Mesenchymal stem cell (in vitro differentiated cells and primary cell): Measurements from ENCODE around the gene DDX25.

Source experiments
- DNase-seq: peaks from one replicate; pipeline ENCODE4 v3.0.0-alpha.2; 2013
- H2AFZ ChIP-seq: one replicate; pipeline ENCODE4 v1.6.1; 2013; ENCODE audit warnings: low read depth, mild to moderate bottlenecking, control low read depth, inconsistent platforms, low read length, moderate library complexity
- H2AK5ac ChIP-seq: 2 replicates; pipeline ENCODE4 v1.6.1; 2013; ENCODE audit warnings: low read length, moderate library complexity, mild to moderate bottlenecking, inconsistent platforms; ENCODE audit not compliant: severe bottlenecking
- H2BK120ac ChIP-seq: one replicate; pipeline ENCODE4 v1.6.1; 2013; ENCODE audit warnings: low read depth, mild to moderate bottlenecking, inconsistent platforms, low read length, moderate library complexity
- H2BK12ac ChIP-seq, 2 experiments: one replicate each; pipeline ENCODE4 v1.6.1; 2013; ENCODE audit warnings: inconsistent platforms in 2 of 2, low read length in 2 of 2, mild to moderate bottlenecking in 2 of 2, moderate library complexity in 2 of 2, control low read depth in 1 of 2
- H2BK15ac ChIP-seq: one replicate; pipeline ENCODE4 v1.6.1; 2013; ENCODE audit warnings: mild to moderate bottlenecking, low read depth, inconsistent platforms; ENCODE audit not compliant: poor library complexity, severe bottlenecking
- H2BK5ac ChIP-seq: 2 replicates; pipeline ENCODE4 v1.6.1; 2013; ENCODE audit warnings: low read depth, mild to moderate bottlenecking, low read length, control low read depth, inconsistent platforms; ENCODE audit not compliant: poor library complexity, severe bottlenecking
- H3K14ac ChIP-seq, 2 experiments: one replicate each; pipeline ENCODE4 v1.6.1; 2013; ENCODE audit warnings: inconsistent platforms in 2 of 2, low read length in 2 of 2, control low read depth in 1 of 2, mild to moderate bottlenecking in 1 of 2, moderate library complexity in 1 of 2
- H3K18ac ChIP-seq, 2 experiments: one replicate each; pipeline ENCODE4 v1.6.1; 2013; ENCODE audit warnings: inconsistent platforms in 2 of 2, low read length in 2 of 2, control low read depth in 1 of 2, low read depth in 1 of 2, mild to moderate bottlenecking in 1 of 2
- H3K23ac ChIP-seq, 2 experiments: one replicate each; pipeline ENCODE4 v1.6.1; 2013; ENCODE audit warnings: inconsistent platforms in 2 of 2, low read length in 2 of 2, mild to moderate bottlenecking in 2 of 2, moderate library complexity in 2 of 2, control low read depth in 1 of 2
- H3K27ac ChIP-seq: 2 replicates; pipeline ENCODE4 v1.5.1; 2013; ENCODE audit warnings: mild to moderate bottlenecking, moderate library complexity, low read length, control low read depth, inconsistent platforms; ENCODE audit not compliant: poor library complexity, severe bottlenecking
- H3K27me3 ChIP-seq, 2 experiments: 2 replicates each; pipeline versions ENCODE4 v1.6.1 to v1.7.0; 2013; ENCODE audit warnings: low read length in 2 of 2, mild to moderate bottlenecking in 2 of 2, moderate library complexity in 2 of 2, control low read depth in 1 of 2, inconsistent platforms in 1 of 2; ENCODE audit not compliant: control insufficient read depth in 1 of 2, insufficient read depth in 1 of 2
- H3K36me3 ChIP-seq, 2 experiments: 2 replicates each; pipeline versions ENCODE4 v1.6.1 to v1.7.0; 2013; ENCODE audit warnings: low read length in 2 of 2, control low read depth in 1 of 2, inconsistent platforms in 1 of 2, low read depth in 1 of 2, mild to moderate bottlenecking in 1 of 2; ENCODE audit not compliant: insufficient read depth in 2 of 2, control insufficient read depth in 1 of 2
- H3K4ac ChIP-seq, 2 experiments: one replicate each; pipeline ENCODE4 v1.6.1; 2013; ENCODE audit warnings: inconsistent platforms in 2 of 2, low read length in 2 of 2, mild to moderate bottlenecking in 2 of 2, moderate library complexity in 2 of 2, control low read depth in 1 of 2, low read depth in 1 of 2
- H3K4me1 ChIP-seq: 2 replicates; pipeline ENCODE4 v1.6.1; 2013; ENCODE audit warnings: low read depth, low read length, control low read depth; ENCODE audit not compliant: control insufficient read depth, insufficient read depth
- H3K4me2 ChIP-seq: 2 replicates; pipeline ENCODE4 v1.6.1; 2013; ENCODE audit warnings: low read length, mild to moderate bottlenecking, inconsistent platforms; ENCODE audit not compliant: poor library complexity, severe bottlenecking
- H3K4me3 ChIP-seq, 2 experiments: 2 replicates each; pipeline versions ENCODE4 v1.5.1 to v1.7.0; 2013; ENCODE audit warnings: low read length in 2 of 2, mild to moderate bottlenecking in 2 of 2, control low read depth in 1 of 2, low read depth in 1 of 2; ENCODE audit not compliant: insufficient read depth in 1 of 2
- H3K79me1 ChIP-seq: replicated peaks from 2 replicates; pipeline ENCODE4 v1.6.1; 2013; ENCODE audit warnings: mild to moderate bottlenecking, control low read depth, low read length, inconsistent platforms; ENCODE audit not compliant: poor library complexity, severe bottlenecking
- H3K9ac ChIP-seq: 2 replicates; pipeline ENCODE4 v1.7.0; 2013; ENCODE audit warnings: mild to moderate bottlenecking, low read length, moderate library complexity
- H3K9me3 ChIP-seq: 2 replicates; pipeline ENCODE4 v1.7.0; 2013; ENCODE audit warnings: mild to moderate bottlenecking, low read length; ENCODE audit not compliant: control insufficient read depth
- H4K8ac ChIP-seq: one replicate; pipeline ENCODE4 v1.6.1; 2013; ENCODE audit warnings: inconsistent platforms, mild to moderate bottlenecking, low read length, moderate library complexity
- H4K91ac ChIP-seq: one replicate; pipeline ENCODE4 v1.6.1; 2013; ENCODE audit warnings: mild to moderate bottlenecking, low read length, inconsistent platforms
- WGBS: methylation state at CpG from one replicate; pipeline ENCODE4 v1.1.7; 2013; ENCODE audit warnings: mixed read lengths; 5-methylcytosine and 5-hydroxymethylcytosine counted together

DDX25 gene

GRCh38 chr11:125975634-125976033, 71.3 kb downstream of the DDX25 start:
- Histone ChIP-seq H3K14ac (no peak overlapping the region), H3K27ac (no peak overlapping the region), H4K91ac (no peak overlapping the region), H3K18ac (no peak overlapping the region), H3K9me3 (no peaks in the 10 kb centered on the region), H3K4me3 (no peak overlapping the region), H3K23ac (no peak overlapping the region), H2BK120ac (no peak overlapping the region), H3K27me3 (no peaks in the 10 kb centered on the region), H2BK15ac (no peak overlapping the region), H3K4me2 (no peak overlapping the region), H3K36me3 (peaks cover 0 to 86% of the 10 kb centered on the region in 2 experiments), H3K9ac (no peak overlapping the region), H3K79me1 (no peaks in the 10 kb centered on the region), H4K8ac (no peak overlapping the region), H2BK12ac (no peak overlapping the region), H3K4me1 (no peaks in the 10 kb centered on the region), H2AK5ac (no peak overlapping the region), H2BK5ac (no peak overlapping the region), H2AFZ (no peak overlapping the region), H3K4ac (no peak overlapping the region)
- 67% methylated on average over 3 of the region's 6 CpGs for WGBS
- DNase-seq, result no peak

DNA sequence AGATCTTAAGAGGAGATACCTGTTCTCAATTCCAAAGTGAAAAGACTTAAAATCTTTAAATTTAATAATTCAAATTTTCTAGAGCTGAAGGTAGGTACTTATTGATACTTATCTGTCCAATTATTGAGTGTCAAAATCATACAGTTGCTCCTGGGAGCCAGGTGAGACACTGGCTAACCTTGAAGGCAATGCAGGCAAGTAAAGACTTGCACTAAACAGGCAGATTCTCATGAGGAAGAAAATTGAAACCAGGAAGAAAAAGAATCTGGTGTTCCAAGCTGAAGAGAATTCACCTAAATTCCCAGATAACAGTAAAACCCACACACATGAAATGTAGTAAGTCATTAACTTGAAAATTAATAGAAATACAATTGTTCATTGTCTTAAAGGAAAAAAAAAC, 71.8 kb downstream of the DDX25 start:
- H3K14ac ChIP-seq, result no peak overlapping the region
- no peaks in the 10 kb centered on the region for H3K27me3 ChIP-seq
- no peak overlapping the region for H2BK15ac ChIP-seq
- no peak for DNase-seq
- H2AFZ ChIP-seq, result no peak overlapping the region
- no peak overlapping the region for H4K8ac ChIP-seq
- no peak overlapping the region for H3K18ac ChIP-seq
- H3K27ac ChIP-seq, result no peak overlapping the region
- H3K36me3 ChIP-seq, result peaks cover 0 to 88% of the 10 kb centered on the region in 2 experiments
- H2AK5ac ChIP-seq, result no peak overlapping the region
- no peak overlapping the region for H3K4me3 ChIP-seq
- no peak overlapping the region for H3K23ac ChIP-seq
- no peak overlapping the region for H2BK12ac ChIP-seq
- H3K9me3 ChIP-seq, result no peaks in the 10 kb centered on the region
- no peak overlapping the region for H3K4me2 ChIP-seq
- H4K91ac ChIP-seq, result no peak overlapping the region
- H2BK5ac ChIP-seq, result no peak overlapping the region
- H3K79me1 ChIP-seq, result no peaks in the 10 kb centered on the region
- no peaks in the 10 kb centered on the region for H3K4me1 ChIP-seq
- H3K4ac ChIP-seq, result no peak overlapping the region
- no peak overlapping the region for H2BK120ac ChIP-seq
- H3K9ac ChIP-seq, result no peak overlapping the region

DNA sequence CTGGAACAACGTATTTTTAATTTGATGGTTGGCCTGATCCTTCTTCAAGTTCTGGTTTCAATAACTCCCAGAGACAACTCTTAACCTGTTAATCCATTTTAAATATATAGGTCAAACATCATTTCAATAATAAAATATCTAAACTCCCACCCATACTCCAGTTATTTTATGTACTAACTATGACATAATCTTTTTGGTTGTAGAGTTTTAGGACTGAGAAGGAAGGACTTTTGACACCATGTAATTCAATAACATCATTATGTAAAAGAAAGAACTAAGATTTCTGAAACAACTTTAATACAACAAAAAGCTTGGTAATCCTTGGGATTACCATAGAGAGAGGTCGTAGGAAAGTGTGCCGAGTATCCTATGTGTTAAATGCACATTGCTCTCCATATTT, 73.0 kb downstream of the DDX25 start:
- Histone ChIP-seq H3K9ac (no peak overlapping the region), H3K23ac (no peak overlapping the region), H3K9me3 (no peaks in the 10 kb centered on the region), H3K4me1 (no peaks in the 10 kb centered on the region), H2BK15ac (no peak overlapping the region), H3K14ac (no peak overlapping the region), H2BK12ac (no peak overlapping the region), H3K79me1 (no peaks in the 10 kb centered on the region), H3K27me3 (no peaks in the 10 kb centered on the region), H3K36me3 (peaks cover 0 to 88% of the 10 kb centered on the region in 2 experiments), H4K91ac (no peak overlapping the region), H2AFZ (no peak overlapping the region), H2AK5ac (no peak overlapping the region), H2BK120ac (no peak overlapping the region), H2BK5ac (no peak overlapping the region), H3K4me3 (no peak overlapping the region), H3K27ac (no peak overlapping the region), H4K8ac (no peak overlapping the region), H3K4ac (no peak overlapping the region), H3K18ac (no peak overlapping the region), H3K4me2 (no peak overlapping the region)
- DNase-seq, result no peak
- 83% methylated on average over 1 of the region's 3 CpGs for WGBS

DNA sequence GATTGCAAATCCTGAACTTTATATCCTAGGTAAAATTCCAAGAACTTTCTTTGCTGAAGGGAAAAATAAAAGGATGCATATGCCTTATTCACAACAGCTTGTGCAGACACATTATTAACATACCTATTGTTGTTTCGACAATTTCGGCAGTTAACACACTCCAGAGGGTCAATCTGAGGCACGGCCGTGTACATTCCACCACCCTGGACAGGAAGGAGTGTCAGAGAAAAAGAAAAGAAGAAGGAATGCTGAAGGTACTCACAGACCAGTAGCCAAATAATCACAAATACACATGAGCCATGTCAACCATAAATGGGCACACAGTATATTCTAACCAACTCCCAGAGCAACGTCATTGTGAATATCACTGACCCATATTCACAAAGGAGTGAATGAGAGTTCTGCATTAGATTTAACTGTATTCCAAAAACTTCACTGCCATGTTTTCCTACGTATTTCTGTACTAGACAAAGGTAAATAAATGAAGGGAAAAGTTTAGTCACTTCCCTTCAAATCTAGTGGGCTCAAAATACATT, 73.9 kb downstream of the DDX25 start:
- no peak overlapping the region for H2BK5ac ChIP-seq
- H3K9ac ChIP-seq, result no peak overlapping the region
- H3K79me1 ChIP-seq, result no peaks in the 10 kb centered on the region
- H3K27me3 ChIP-seq, result no peaks in the 10 kb centered on the region
- H3K18ac ChIP-seq, result no peak overlapping the region
- no peak overlapping the region for H2BK120ac ChIP-seq
- no peak for DNase-seq
- no peak overlapping the region for H3K4me2 ChIP-seq
- H3K4ac ChIP-seq, result no peak overlapping the region
- H3K36me3 ChIP-seq, result peaks cover 0 to 90% of the 10 kb centered on the region in 2 experiments
- H3K27ac ChIP-seq, result no peak overlapping the region
- 73% methylated on average over 5 of the region's 6 CpGs for WGBS
- H2BK15ac ChIP-seq, result no peak overlapping the region
- H3K4me1 ChIP-seq, result peaks cover 1% of the 10 kb centered on the region
- H2AK5ac ChIP-seq, result no peak overlapping the region
- H4K91ac ChIP-seq, result no peak overlapping the region
- H2BK12ac ChIP-seq, result no peak overlapping the region
- H3K14ac ChIP-seq, result no peak overlapping the region
- no peak overlapping the region for H3K23ac ChIP-seq
- H3K9me3 ChIP-seq, result no peaks in the 10 kb centered on the region
- no peak overlapping the region for H3K4me3 ChIP-seq
- H4K8ac ChIP-seq, result no peak overlapping the region
- no peak overlapping the region for H2AFZ ChIP-seq
